Measurements from ENCODE around the gene CXCL3.

CXCL3 gene

DNA sequence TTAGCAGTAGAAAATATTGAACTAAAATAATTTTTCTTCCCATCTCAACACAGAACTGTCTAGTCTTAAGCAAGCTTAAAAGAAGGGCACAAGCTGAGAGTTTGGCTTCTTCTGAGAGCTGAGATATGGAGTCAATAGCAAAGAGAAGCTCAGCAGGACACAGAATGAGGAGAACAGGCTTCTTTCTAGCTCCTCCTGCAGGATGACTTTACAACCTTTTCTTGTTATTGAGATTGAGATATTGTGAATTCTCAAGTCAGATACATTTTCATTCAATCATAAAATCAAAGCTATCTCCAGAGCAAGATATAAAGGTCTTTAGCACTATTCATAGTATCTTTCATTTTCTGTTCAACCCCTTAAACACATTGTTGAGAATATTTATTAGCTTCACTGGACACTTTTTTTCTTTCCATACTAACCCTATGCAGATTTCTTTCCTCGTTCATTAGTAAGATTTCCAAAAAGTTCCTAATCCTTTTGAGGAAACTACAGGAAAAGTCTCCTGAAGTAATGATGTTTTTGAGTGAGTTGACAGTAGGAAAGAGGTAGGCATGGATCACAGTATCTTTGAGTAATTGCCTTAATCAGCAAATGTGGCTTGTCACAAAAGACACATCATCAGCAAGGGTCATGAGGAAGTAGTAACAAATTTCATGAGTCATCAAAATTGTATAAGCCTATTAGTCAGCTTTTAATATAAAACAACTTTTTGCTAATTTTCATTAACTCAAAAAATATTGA lies 17.8 kb upstream of the CXCL3 start:
- in situ Hi-C loops (cut with HindIII; ENCODE audit: low sequenced_read_pairs), result no loop called here

DNA sequence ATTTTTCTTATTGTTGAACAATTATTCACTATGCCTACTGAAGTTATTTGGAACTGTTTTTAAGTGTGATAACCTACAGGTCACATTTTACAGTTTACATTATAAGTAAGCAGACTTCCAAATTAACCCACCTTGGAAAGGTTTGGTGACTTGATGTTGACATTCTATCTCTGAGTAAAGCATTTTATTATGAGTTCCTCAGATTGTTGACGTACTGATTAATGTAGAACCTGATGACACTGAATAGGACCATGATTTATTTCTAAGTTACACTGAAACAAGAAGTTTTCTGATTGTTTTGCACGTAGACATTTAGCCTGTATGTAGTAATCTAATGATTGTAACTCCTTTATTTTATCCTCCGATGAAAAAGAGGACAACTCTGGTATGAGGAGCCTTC lies 17.0 kb upstream of the CXCL3 start:
- in situ Hi-C loops (cut with HindIII; ENCODE audit: low sequenced_read_pairs), result no loop called here

DNA sequence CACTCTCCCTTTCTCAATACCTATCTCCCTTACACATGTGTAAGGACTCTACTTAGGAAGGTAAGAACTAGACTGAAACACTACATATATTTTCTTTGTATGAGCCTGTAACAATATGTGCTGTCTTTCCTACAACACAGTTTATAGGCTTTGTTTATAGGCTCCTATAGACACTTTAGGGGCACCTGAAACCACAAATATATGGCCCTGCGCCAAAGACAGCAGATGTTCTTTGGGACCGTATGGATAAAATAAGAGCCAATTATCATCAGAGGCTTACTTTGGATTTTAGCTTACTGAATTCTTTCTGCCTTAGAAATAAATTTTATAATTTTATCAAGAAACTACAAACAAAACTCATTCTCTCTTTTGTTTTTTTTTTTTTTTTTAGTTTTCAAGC lies 16.6 kb upstream of the CXCL3 start:
- in situ Hi-C loops (cut with HindIII; ENCODE audit: low sequenced_read_pairs), result no loop called here

DNA sequence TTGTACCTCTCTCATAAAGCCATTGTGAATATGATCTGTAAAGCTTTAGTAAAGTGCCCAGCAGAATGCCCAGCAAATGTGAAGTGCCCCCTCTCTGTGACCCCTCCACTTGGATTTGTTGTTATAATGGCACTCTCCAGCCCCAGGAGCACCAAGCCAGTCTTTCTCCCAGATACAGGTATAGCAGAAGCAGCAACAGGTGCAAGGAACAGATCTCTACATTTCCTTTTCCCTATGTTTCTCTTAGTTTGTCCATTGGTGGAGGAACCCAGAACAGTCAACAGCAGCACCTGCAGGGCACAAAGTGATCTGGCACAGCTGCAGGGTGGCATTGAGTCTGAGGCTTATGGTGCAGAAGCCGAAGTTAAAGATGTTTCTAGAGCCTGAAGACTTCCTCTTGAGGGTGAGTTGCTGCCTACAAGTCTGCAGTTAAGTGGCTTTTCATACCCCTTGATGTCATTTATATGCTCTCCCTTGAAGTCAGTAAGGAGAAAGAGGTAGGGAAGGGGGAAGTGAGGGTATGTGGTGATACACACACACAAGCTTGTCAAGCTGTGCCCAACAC lies 16.1 kb upstream of the CXCL3 start:
- in situ Hi-C loops (cut with HindIII; ENCODE audit: low sequenced_read_pairs), result no loop called here

DNA sequence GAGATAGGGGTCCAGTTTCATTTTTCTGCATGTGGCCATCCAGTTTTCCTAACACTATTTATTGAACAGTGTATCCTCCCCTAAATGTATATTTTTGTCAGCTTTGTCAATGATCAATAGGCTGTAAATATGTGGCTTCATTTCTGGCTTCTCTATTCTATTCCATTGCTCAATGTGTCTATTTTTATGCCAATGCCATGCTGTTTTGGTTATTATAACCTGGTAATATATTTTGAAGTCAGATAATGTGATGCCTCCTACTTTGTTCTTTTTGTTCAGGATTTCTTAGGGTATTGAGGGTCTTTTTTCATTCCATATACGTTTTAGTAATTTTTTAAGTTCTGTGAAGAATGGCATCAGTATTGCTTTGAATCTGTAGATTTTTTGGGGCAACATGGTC lies 8.7 kb upstream of the CXCL3 start:
- in situ Hi-C loops (cut with HindIII; ENCODE audit: low sequenced_read_pairs), result no loop called here

DNA sequence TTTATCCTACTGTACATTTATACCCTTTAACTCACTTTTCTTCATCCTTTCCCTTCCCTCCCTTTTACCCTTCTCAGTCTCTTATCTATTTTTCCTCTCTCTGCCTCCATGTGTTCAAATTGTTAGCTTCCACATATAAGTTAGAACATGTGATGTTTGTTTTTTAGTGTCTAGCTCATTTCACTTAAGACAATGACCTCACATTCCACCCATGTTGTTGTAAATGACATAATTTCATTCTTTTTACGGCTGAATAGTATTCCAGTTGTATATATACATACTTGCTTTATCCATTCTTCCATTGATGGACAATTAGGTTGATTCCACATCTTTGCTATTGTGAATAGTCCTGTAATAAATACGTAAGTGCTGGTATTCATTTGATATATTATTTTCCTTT lies 7.3 kb upstream of the CXCL3 start:
- in situ Hi-C loops (cut with HindIII; ENCODE audit: low sequenced_read_pairs), result no loop called here

DNA sequence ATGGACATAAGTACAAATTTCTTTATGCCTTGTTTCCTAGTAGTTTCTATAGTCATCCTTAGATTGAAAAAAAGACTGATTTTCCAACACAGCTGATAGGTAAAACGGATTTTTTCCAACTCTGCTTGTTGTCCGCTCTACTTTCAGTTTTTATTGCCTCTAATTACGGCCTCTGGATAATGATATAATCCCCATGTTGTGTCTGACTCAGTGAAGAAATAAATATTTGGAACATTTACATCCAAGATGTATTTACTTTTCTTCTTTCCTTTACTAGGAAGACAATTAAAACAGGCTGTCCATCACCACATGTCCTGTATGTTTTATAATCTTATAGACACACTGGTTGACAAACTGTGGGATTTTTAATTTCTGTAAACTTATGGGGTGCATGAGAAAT lies 6.8 kb upstream of the CXCL3 start:
- in situ Hi-C loops (cut with HindIII; ENCODE audit: low sequenced_read_pairs), result no loop called here

DNA sequence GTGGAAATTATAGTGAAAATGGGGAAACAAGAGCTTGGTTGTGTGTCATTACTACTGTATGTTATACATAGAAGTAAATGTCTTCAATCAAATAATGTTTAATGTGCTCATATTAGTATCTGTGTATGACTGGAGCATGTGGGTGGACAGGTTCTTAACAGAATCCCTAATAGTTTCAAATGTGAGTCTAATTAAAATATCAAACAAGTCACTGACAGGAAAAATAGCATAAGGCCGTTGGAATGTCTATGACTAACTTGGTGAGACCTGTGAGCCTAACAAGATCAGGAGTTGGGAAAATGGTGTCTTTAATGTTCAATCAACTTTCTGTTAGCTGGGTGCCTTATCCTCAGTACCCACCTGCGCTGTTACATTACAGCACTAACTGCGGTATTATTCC lies 6.2 kb upstream of the CXCL3 start:
- in situ Hi-C loops (cut with HindIII; ENCODE audit: low sequenced_read_pairs), result no loop called here

DNA sequence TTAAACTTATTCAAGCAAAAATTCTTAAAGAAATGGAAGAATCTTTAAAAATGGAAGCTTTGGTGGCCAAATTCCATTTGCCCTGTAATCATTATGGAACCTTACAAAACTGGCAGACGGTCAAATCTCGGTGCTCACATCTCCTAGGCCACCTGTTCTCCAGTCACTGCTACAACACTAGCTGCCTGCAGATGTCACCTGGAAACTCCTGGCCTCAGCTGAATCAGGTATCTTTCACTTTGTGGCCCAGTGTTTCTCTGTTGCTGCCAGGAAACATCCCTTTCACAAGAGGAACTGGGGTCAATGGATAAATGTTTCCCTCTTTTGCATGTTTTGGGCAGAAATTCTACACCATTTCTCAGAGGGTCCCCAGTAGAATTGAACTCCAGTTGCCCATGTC lies 4.2 kb upstream of the CXCL3 start:
- in situ Hi-C loops (cut with HindIII; ENCODE audit: low sequenced_read_pairs), result no loop called here

DNA sequence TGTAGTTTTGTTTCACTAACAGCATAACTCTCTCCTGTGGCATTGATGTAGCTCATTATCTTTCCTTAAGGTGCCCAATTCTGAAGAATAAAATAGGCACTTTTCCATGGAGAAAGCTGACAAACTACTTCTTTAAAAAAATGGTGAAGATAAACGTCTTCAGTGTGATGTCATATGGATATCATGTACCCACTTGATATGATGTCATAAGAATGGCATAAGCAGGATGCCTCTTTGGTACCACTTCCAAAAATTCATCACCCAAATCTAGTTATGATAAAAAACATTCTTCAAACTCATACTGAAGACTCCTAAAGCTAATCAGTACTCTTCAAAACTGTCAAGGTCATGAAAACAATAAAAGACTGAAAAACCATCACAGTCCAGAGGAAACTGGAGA lies 2.9 kb upstream of the CXCL3 start:
- in situ Hi-C loops (cut with HindIII; ENCODE audit: low sequenced_read_pairs), result no loop called here

DNA sequence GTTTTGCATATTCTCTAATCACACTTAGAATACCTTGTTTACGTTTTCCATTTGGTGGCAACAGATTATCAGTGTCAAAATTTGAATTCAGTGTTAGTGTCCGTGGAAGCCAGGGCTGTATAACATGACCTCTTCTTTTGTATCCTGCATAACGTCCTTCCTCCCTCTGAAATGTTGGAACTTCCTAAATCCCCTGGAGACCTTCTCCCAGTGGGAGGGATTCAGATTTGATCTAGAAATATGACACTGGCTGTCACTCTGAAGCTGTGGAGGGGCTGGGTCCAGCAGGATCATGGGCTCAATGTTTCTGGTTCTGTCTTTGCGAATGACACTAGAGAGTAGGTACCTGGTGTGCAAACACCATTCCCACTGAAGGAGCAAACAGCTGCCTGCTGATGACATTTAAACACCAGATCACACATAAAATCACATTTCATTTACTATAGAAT lies 850 bp upstream of the CXCL3 start:
- in situ Hi-C loops (cut with HindIII; ENCODE audit: low sequenced_read_pairs), result no loop called here

DNA sequence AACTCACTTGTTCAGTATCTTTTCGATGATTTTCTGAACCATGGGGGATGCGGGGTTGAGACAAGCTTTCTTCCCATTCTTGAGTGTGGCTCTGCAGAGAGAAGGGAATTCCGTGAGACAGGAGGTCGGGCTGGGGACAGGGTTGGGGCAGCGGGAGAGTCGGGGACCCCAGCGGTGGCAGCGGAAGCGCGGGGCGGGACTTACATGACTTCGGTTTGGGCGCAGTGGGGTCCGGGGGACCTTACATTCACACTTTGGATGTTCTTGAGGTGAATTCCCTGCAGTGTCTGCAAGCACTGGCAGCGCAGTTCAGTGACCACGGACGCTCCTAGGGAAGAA lies 434 bp downstream of the CXCL3 start:
- in situ Hi-C loops (cut with HindIII; ENCODE audit: low sequenced_read_pairs), result no loop called here

DNA sequence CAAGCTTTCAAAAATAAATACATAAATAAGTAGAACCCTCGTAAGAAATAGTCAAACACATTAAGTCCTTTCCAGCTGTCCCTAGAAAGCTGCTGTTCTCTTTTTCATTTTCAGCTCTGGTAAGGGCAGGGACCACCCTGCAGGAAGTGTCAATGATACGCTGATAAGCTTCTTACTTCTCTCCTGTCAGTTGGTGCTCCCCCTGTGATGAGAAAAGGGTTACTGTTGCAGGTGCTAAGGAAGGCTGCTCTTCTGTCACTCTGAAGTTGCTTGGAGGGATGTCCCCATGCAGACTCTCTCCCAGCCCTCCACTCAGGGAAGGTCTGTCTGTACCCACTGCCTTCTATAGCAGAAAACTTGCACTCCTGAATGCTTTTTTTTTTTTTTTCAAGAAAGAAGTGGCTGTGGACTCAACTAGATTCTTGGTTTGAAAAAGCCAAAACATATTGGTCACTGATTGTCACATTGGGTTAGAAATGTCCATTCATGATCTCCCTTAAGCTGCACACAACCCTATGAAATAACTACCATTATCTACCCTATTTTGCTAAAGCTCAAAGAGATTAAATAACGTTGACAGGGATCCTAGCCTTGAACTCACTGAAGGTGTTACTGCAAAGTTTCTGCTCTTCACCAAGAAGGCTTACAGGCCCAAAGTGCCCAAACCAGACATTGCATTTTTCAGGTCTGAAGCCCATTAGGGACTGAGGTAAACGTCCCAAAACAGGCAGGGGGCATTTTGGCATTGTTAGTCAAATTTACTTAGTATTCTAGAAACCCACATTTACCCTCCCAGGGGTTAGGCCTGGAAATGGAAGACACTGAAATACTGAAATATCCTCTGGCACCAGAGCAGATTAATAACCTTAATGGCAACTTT lies 1.2 kb downstream of the CXCL3 start:
- in situ Hi-C loops (cut with HindIII; ENCODE audit: low sequenced_read_pairs), result no loop called here

DNA sequence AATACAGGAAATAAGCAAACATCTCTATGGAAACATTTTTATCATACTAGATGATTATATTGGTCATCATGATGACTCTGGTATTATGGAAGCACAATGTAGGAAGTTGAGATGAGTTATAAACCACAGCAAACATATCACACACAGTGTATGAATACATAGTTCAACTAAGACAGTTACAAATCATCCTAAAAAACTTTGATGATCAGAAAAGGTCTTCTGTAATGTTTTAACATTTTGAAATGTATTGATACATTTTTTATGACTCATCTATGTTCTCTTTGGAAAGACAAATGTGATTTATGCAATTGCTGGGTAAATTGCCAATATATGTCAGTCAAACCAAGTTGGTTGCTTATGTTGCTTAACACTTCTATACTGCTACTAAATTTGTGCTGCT lies 4.8 kb downstream of the CXCL3 start:
- in situ Hi-C loops (cut with HindIII; ENCODE audit: low sequenced_read_pairs), result no loop called here

DNA sequence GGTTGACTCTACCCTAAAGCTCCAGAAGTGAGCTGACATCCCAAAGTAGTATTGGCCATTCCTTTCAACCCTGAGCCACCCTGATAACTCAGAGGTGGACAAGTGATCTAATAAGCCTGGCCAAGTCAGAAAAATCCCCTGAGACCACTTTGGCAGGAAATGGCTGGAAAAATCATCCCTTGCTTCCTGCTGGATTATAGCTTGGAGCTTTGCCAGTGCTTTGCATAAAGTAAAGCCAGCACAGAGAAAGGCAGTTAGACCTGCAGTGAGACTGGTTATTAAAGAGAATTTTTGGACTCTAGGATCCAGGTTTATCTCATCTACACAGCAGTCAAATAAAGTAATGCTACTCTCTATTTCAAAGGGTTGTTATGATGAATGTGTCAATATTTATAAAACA lies 6.4 kb downstream of the CXCL3 start:
- in situ Hi-C loops (cut with HindIII; ENCODE audit: low sequenced_read_pairs), result no loop called here

DNA sequence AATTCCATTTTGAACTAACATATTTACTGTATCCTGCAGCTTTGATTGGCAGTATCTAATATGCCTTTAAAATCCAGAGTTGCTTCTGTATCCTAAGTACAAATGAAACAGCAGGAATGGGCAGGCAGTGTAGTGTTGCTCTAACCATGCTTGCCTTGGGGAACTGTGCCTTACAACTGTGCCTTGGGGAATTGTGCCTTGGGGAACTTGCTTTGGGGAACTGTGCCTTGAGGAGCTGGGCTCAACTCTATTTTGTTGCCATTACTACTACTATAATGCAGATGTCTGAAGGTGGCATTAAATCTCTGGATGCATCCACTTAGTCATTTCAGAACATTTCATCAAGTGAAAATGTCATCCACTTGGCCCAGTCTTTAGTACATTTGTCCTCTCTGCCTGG lies 6.9 kb downstream of the CXCL3 start:
- in situ Hi-C loops (cut with HindIII; ENCODE audit: low sequenced_read_pairs), result no loop called here

DNA sequence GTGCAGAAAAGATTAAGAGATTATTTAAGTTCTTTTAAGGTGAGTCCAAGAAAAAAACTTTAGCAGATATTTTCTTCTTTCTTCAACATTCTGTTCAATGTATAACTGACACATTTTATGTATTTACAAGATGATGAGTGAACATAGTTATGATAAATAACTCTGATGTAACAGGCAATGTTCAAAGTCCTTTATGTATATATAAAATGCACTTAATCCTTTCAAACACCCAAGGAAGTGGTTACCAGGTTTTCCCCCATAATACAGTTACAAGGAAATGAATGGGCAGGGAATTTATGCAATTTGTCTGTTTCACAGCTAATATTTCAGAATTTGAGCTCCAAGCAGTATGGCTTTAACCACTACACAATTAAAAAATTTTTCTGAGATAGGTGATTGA lies 8.2 kb downstream of the CXCL3 start:
- in situ Hi-C loops (cut with HindIII; ENCODE audit: low sequenced_read_pairs), result no loop called here

DNA sequence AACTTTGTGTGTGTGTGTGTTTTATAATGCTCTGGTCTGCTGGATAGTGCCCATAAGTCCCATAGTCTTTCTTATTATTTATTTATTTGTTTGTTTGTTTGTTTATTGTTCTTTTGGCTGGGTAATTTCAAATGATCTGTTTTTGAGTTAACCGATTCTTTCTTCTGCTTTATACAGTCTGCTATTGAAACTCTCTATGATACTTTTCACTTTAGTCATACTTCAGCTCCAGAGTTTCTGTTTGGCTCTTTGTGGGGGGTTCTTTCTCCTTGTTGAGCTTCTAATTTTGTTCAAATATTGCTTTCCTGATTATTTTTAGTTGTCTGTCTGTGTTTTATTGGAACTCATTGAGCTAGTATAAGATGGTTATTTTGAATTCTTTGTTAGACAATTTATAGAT lies 10.0 kb downstream of the CXCL3 start:
- in situ Hi-C loops (cut with HindIII; ENCODE audit: low sequenced_read_pairs), result no loop called here

DNA sequence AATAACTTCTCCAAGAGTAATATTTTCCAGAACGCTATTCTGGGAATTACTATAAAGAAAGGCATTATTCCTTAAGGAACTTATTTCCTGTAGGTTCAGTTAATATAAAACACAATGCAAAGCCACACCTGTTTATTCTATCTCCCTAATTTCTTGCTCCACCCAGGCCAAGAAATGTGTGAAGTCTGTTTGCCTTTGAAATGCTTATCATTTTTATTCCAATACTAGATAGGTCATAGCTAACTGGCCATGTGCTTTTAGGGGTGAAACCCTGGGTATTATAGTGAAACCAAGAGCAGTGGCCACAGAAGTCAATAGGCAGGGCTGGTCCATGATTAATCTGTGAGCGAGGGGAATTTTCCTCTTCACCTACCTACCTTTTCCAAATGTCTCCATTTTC lies 14.8 kb downstream of the CXCL3 start:
- in situ Hi-C loops (cut with HindIII; ENCODE audit: low sequenced_read_pairs), result no loop called here

DNA sequence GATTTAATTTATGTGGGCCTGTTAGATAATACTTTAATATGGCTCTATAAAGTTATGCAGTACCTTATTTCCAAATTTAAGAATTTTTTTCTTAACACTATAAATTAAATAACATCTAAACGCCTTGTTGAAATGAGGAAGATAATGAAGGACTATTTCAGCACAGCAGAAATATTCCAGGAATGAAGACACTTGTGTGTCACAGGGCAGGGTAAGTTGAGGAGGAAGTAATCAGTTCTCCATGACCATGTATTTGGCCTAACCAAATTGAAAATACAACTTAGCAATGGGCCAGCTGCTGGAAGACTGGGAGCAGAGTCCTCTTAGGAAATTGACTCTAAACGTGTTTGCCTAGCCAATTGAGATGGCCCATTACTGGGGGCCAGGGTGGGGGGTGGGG lies 16.9 kb downstream of the CXCL3 start:
- in situ Hi-C loops (cut with HindIII; ENCODE audit: low sequenced_read_pairs), result no loop called here

DNA sequence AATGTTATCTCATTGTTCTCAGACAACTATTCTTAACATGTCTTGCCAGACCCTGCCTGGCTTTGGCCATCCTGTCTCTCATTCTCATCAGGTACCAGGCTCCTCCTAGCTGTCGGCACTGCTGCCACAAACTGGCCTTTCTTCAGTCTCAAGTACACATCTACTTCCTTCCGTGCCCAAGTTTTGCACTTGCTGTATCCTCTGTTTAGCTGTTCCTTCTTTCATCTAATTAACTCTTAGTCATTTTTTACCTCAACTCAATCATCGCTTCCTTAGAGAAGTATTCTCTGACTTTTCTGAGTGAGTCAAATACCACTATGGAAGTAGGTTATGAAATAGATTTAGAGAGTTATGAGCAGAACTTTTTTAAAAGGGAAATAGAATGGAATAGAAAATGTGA lies 19.7 kb downstream of the CXCL3 start:
- in situ Hi-C loops (cut with HindIII; ENCODE audit: low sequenced_read_pairs), result no loop called here

DNA sequence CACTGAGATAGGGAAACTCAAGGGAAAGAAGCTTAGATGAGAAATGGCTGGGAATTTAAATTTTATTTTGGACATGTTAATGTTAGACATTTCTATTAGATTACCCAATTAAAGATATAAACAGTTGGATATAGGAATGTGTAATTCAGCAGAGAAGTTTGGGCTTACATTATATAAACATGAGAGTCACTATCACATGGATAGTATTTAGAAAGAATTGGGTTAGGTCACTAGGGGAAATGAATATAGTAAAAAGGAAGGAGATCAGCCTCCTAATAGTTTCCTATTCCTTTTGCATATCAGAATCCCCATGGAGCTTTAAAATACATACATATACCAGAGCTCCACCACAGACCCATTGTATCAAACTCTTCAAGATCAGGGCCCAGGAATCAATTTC lies 20.4 kb downstream of the CXCL3 start:
- in situ Hi-C loops (cut with HindIII; ENCODE audit: low sequenced_read_pairs), result no loop called here
